ENCODE data around the gene HIC1. TPM values are rescaled to one million over a fixed set of nuclear protein-coding genes. Genes with fewer than 3 reads are reported as not detected.

Gene HIC1
- total RNA-seq, 4 donors from 2014 or later: 32.8 to 56.2 (median 41.6) TPM

DNA sequence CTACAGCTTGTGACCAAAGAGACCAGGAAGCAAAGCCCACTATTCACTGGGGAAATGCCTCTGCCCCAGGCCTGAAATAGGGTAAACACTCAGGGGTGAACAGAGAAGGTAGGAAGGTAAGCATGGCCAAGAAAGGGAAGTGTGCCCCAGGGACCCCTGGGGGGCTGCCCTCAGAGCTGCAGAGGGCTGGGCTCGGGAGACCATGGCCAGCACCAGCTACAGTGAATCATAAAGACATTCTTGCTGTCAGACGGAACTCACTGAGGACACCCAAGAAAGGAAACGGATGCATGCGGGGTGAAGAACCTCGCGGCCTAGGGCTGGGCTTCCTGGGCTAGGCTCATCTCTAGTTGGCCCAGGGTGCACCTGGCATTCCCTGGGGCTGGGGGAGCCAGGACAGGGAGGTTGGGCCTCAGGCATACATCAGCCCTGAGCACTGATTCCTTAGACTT lies 9.6 kb downstream of the HIC1 start:
- H3K9me3 ChIP-seq: no peaks in the 10 kb centered on the region
- 27% methylated on average over 3 of the region's 6 CpGs; no CpG with 5 or more reads in 1 of the 2 donors for WGBS, 2 donors (ENCODE audit: low coverage in 1 of 2)
- ATAC-seq: no peak
- no peak overlapping the region for H3K4me3 ChIP-seq
- peaks cover 2 to 96% (median 66%) of the 10 kb centered on the region in 3 donors for H3K4me1 ChIP-seq
- H3K27ac ChIP-seq: peak overlapping the region; percentile 56 to 95 (median 89)
- peaks cover 3% of the 10 kb centered on the region for H3K27me3 ChIP-seq
- peaks cover 0 to 90% of the 10 kb centered on the region in 2 donors for H3K36me3 ChIP-seq
- TF ChIP-seq EP300 (IDR thresholded peaks at IDR 0.05) (no peak), POLR2AphosphoS5 (IDR thresholded peaks at IDR 0.05) (no peak), POLR2A (IDR thresholded peaks at IDR 0.05) (no peak), CTCF (IDR thresholded peaks at IDR 0.05) (no peak)

DNA sequence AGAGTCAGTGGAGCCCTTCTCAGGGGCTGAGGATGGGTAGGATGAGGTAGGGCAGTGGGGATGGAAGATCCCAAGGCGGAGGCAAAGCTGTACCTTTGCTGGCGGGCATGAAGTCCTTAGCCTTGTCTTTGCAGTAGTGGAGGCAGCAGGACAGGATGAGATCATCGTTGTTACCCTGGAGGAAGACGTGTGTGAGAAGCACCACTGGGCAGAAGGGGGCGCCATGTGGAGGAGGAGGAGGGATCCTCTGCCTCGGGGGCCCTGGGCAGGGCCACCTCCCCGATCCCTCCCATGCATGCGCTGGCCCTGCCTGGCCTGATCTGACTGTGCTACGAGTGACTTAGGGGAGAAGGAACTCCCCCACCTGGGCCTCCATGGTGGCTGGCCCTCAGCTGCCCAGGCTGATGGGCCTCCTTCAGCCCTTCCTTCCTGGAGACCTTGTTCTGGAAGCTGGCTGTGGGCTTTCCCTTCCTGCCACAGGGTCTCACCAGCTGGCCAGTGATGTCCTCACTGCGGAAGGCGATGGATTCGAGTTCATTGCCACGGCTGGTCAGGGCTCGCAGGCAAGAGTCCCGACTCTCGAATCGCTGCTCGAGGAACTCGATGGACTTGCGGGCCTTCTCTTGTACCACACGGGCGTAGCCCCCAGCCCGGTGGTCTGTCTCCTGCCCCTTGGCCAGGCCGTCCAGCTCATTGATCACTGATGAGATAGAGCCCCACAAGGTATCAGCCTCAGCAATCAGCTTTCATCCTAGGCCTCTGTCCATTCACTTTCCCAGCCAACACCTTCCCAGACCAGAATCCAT lies 10.3 kb downstream of the HIC1 start:
- peaks cover 3% of the 10 kb centered on the region for H3K27me3 ChIP-seq
- TF ChIP-seq EP300 (IDR thresholded peaks at IDR 0.05) (no peak), POLR2A (IDR thresholded peaks at IDR 0.05) (no peak), POLR2AphosphoS5 (IDR thresholded peaks at IDR 0.05) (peak; percentile 12), CTCF (IDR thresholded peaks at IDR 0.05) (peak in 3 of 4 experiments; percentile 21 to 37 (median 26))
- no peak overlapping the region for H3K4me3 ChIP-seq
- no peaks in the 10 kb centered on the region for H3K9me3 ChIP-seq
- H3K27ac ChIP-seq: peak overlapping the region in 3 of 4 donors; percentile 86 to 95 (median 92)
- H3K36me3 ChIP-seq: peaks cover 0 to 86% of the 10 kb centered on the region in 2 donors
- ATAC-seq: no peak
- WGBS, 2 donors (ENCODE audit: low coverage in 1 of 2): 50 to 89% methylated on average over 2 to 3 of the region's 24 CpGs
- H3K4me1 ChIP-seq: peaks cover 2 to 96% (median 66%) of the 10 kb centered on the region in 3 donors

DNA sequence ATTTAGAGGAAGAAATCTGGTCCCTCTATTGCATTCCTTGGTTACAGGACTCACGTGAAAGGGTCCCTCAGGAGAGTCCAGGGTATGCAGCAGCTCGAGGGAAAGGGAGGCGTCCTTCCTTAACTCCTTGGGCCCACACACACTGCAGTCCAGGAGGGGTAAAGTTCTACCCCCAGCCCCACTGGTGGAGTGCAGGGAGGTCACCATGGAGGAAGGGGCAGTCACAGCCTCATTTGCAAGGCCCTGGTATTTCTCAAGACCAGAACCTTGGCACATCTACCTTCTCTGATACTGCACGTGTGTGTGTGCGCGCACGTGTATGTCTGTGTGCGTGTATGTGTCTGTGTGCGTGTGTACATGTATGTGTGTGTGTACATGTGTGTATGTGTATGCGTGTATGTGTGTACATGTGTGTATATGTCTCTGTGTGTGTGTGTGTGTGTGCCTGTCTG lies 11.1 kb downstream of the HIC1 start:
- ATAC-seq: peak; percentile 2
- H3K27ac ChIP-seq: peak overlapping the region in 3 of 4 donors; percentile 86 to 95 (median 92)

DNA sequence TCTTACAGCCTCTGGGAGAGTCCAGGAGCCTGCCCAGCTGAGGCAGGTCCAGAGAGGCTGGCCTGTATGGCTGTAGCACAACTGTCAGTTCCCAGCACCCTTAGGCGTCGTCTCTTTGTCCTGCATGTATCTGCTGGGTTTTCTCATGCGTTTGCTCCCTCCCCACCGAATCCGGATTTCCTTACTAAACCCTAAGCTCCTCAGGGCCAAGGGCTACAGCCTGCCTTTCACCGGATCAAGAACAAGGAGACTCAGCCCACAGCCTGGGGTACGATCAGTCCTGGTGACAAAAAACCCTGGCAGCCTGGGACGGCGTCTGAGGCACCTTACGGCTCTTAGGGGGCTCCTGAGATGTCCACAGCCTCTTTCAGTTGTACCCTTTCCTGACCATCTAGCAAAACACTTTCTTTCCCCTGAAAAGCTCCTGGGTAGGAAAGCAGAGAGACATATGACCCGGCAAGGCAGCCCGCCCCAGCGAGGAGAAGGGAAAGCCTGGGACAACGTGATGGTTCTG lies 12.2 kb downstream of the HIC1 start:
- H3K27me3 ChIP-seq: peaks cover 3% of the 10 kb centered on the region
- H3K27ac ChIP-seq: peak overlapping the region in 3 of 4 donors; percentile 86 to 95 (median 92)
- no peaks in the 10 kb centered on the region for H3K9me3 ChIP-seq
- no peak for TF ChIP-seq POLR2A (IDR thresholded peaks at IDR 0.05)
- TF ChIP-seq EP300 (IDR thresholded peaks at IDR 0.05): no peak
- TF ChIP-seq CTCF (IDR thresholded peaks at IDR 0.05): no peak
- no peak for TF ChIP-seq POLR2AphosphoS5 (IDR thresholded peaks at IDR 0.05)
- H3K4me1 ChIP-seq: peaks cover 2 to 96% (median 71%) of the 10 kb centered on the region in 3 donors
- peaks cover 0 to 89% of the 10 kb centered on the region in 2 donors for H3K36me3 ChIP-seq
- 17 to 48% methylated on average over 2 to 8 of the region's 14 CpGs for WGBS, 2 donors (ENCODE audit: low coverage in 1 of 2)
- ATAC-seq: no peak
- no peak overlapping the region for H3K4me3 ChIP-seq

More for the DNA sequence above, 11.1 kb downstream of the HIC1 start:
- Histone ChIP-seq H3K27me3 (peaks cover 3% of the 10 kb centered on the region), H3K4me3 (no peak overlapping the region), H3K4me1 (peaks cover 2 to 96% (median 69%) of the 10 kb centered on the region in 3 donors), H3K9me3 (no peaks in the 10 kb centered on the region), H3K36me3 (peaks cover 0 to 86% of the 10 kb centered on the region in 2 donors)
- TF ChIP-seq POLR2A (IDR thresholded peaks at IDR 0.05): no peak
- WGBS, 2 donors (ENCODE audit: low coverage in 1 of 2): no CpG with 5 or more reads among the region's 10 CpGs

DNA sequence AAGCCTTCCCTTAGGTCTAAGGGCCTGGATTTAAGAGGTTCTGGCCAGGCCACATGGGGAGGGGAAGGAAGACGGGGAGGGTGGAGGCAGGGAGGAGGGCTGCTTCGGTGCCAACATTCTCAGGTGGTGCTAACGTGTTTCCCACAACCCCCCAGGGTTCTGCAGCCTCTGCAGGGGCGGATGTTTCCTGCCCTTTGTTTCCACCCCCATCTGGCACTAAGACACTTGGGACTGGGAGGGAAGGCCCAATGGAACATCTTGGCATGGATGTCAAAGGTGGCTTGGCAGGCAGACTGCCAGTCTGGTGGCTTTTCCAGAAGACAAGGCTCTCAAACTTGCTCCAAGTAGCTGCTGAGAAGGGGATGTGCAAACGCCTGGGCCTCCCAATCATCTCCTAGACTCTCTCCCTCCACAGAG lies 12.7 kb downstream of the HIC1 start:
- Histone ChIP-seq H3K36me3 (peaks cover 0 to 91% of the 10 kb centered on the region in 2 donors), H3K4me1 (peaks cover 2 to 96% (median 69%) of the 10 kb centered on the region in 3 donors), H3K9me3 (no peaks in the 10 kb centered on the region), H3K4me3 (no peak overlapping the region), H3K27ac (peak overlapping the region in 3 of 4 donors; percentile 86 to 95 (median 92)), H3K27me3 (peaks cover 3% of the 10 kb centered on the region)
- no peak for TF ChIP-seq EP300 (IDR thresholded peaks at IDR 0.05)
- TF ChIP-seq POLR2AphosphoS5 (IDR thresholded peaks at IDR 0.05): no peak
- TF ChIP-seq CTCF (IDR thresholded peaks at IDR 0.05): no peak
- no peak for TF ChIP-seq POLR2A (IDR thresholded peaks at IDR 0.05)
- no peak for ATAC-seq
- 60% methylated on average over 1 of the region's 5 CpGs; no CpG with 5 or more reads in 1 of the 2 donors for WGBS, 2 donors (ENCODE audit: low coverage in 1 of 2)

Data from gastroesophageal sphincter (tissue), 4 donors.